Activated T-cell treated with anti-CD3 and anti-CD28 coated beads, Interleukin-2, amount 50 U/mL, for 72 hours (primary cell): ENCODE data around the gene CHPF. TPM values are rescaled to one million over a fixed set of nuclear protein-coding genes. Genes with fewer than 3 reads are reported as not detected.

Experiments used
- ATAC-seq, 2 donors: fragments of 150-1000 bp; cut with Tn5 transposase; replicated peaks in 1 of 2; 2 replicates each; pipeline ENCODE4 v1.10.0; 2021; ENCODE audit warnings: moderate library complexity in 2 of 2, mild to moderate bottlenecking in 1 of 2
- DNase-seq, 2 donors: peaks; one replicate each; pipeline ENCODE4 v3.0.0; 2021 to 2022; ENCODE audit warnings: mixed read lengths in 1 of 2
- H3K27ac Mint-ChIP-seq: one replicate; pipeline ENCODE4 v1.8.0; 2022; ENCODE audit warnings: mild to moderate bottlenecking, moderate library complexity, mixed read lengths
- H3K27me3 Mint-ChIP-seq: one replicate; pipeline ENCODE4 v1.8.0; 2022; ENCODE audit warnings: low read depth, mixed read lengths
- H3K36me3 Mint-ChIP-seq, 2 donors: one replicate each; pipeline ENCODE4 v1.8.0; 2022; ENCODE audit warnings: mixed read lengths in 2 of 2, mild to moderate bottlenecking in 1 of 2; ENCODE audit not compliant: insufficient read depth in 2 of 2
- H3K4me1 Mint-ChIP-seq: one replicate; pipeline ENCODE4 v1.8.0; 2022; ENCODE audit warnings: low read depth, mixed read lengths
- H3K4me3 Mint-ChIP-seq, 2 donors: one replicate each; pipeline ENCODE4 v1.8.0; 2022; ENCODE audit warnings: mild to moderate bottlenecking in 2 of 2, mixed read lengths in 2 of 2, moderate library complexity in 2 of 2
- H3K9me3 Mint-ChIP-seq, 2 donors: one replicate each; pipeline ENCODE4 v1.8.0; 2022; ENCODE audit warnings: mixed read lengths in 2 of 2
- total RNA-seq, 2 donors: library from RNA; stranded (reverse); gene quantifications; one replicate each; pipeline ENCODE4 v1.2.3, GENCODE V29; 2022

Gene CHPF
- total RNA-seq, 2 donors from 2014 or later, result 24.7 to 25.5 TPM

GRCh38 chr2:219571311-219572236 is 28.0 kb upstream of the CHPF start, which contains the start of gene OBSL1:
TSS of gene OBSL1 (minus strand) at chr2:219571539. CDS start at chr2:219571232, 307 bp downstream.
- DNase-seq (no peak), ATAC-seq (peak in 1 of 2 donors; percentile 25)
- H3K4me3 Mint-ChIP-seq, result peak within 1 kb of the TSS in 1 of 2 donors; percentile 62
- H3K36me3 Mint-ChIP-seq, result no peaks in the 10 kb centered on the region
- H3K9me3 Mint-ChIP-seq, result no peaks in the 10 kb centered on the region
- H3K27ac Mint-ChIP-seq, result no peak within 1 kb of the TSS
- no peaks in the 10 kb centered on the region for H3K4me1 Mint-ChIP-seq
- H3K27me3 Mint-ChIP-seq, result peaks cover 50% of the 10 kb centered on the region

DNA sequence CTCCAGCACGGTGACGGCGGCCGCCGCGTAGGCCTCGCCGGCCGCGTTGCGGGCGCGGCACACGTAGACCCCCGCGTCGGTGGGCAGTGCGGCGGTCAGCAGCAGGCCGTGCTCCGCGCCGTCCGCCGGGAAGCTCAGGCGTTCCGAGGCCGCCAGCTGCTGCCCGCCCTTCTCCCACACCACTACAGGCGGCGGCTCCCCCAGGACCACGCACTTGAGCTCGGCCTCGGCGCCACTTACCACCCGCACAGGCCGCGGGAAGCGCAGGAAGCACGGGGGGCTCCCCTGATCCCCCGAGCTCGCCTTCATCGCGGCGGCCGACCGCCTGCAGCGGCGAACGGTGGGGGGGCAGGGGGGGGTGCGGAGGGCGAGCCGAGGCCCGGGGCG is 27.3 kb upstream of the CHPF start:
- Mint-ChIP-seq H3K36me3 (no peaks in the 10 kb centered on the region), H3K4me3 (peak overlapping the region in 1 of 2 donors; percentile 31), H3K27ac (no peak overlapping the region), H3K27me3 (peaks cover 49% of the 10 kb centered on the region), H3K9me3 (no peaks in the 10 kb centered on the region), H3K4me1 (no peaks in the 10 kb centered on the region)
- no peak for DNase-seq
- ATAC-seq, result peak; percentile 24 to 25

DNA sequence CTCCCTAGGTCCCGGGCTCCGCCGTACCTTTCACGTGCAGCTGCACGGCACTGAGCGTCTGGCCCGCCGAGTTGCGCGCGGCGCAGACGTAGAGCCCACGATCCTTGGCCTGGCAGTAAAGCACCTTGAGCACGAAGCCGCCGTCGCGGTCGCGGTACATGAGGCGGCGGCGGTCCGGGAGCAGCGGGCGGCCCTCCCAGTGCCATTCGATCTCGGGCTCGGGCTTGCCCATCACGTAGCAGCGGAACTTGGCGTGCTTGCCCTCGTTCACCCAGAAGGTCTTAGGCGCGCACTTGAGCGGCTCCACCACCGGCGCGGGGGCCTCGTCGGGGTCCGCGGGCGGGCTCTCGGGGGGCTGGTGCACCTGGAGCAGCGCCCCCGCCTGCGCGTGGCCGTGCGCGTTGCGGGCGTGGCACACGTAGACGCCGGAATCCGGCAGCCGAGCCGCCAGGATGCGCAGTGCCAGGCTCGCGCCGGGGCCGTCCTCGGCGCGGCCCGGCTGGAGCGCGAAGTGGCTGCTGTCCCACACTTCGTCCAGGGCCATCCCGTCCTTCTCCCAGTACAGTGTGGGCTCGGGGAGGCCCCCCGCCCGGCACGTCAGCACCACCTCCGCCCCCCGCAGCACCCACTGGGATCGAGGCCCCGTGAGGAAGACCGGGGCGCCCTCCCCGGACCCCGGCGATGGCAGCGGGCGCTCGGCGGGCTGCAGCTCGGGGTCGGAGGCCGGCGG is 26.8 kb upstream of the CHPF start:
- no peaks in the 10 kb centered on the region for H3K9me3 Mint-ChIP-seq
- peak overlapping the region; percentile 36 to 62 for H3K4me3 Mint-ChIP-seq
- H3K27ac Mint-ChIP-seq, result no peak overlapping the region
- H3K27me3 Mint-ChIP-seq, result peaks cover 44% of the 10 kb centered on the region
- H3K4me1 Mint-ChIP-seq, result no peaks in the 10 kb centered on the region
- H3K36me3 Mint-ChIP-seq, result no peaks in the 10 kb centered on the region
- ATAC-seq (peak; percentile 43 to 61), DNase-seq (peak in 1 of 2 donors; percentile 22)

- no peaks in the 10 kb centered on the region for H3K36me3 Mint-ChIP-seq
- no peaks in the 10 kb centered on the region for H3K4me1 Mint-ChIP-seq
- no peak for ATAC-seq
- H3K27me3 Mint-ChIP-seq, result peaks cover 38% of the 10 kb centered on the region
- H3K9me3 Mint-ChIP-seq, result no peaks in the 10 kb centered on the region
- peak overlapping the region; percentile 0 to 56 for H3K4me3 Mint-ChIP-seq
- DNase-seq, result no peak
- H3K27ac Mint-ChIP-seq, result no peak overlapping the region
Measured at GRCh38 chr2:219569635-219570034, 26.0 kb upstream of the CHPF start.

DNA sequence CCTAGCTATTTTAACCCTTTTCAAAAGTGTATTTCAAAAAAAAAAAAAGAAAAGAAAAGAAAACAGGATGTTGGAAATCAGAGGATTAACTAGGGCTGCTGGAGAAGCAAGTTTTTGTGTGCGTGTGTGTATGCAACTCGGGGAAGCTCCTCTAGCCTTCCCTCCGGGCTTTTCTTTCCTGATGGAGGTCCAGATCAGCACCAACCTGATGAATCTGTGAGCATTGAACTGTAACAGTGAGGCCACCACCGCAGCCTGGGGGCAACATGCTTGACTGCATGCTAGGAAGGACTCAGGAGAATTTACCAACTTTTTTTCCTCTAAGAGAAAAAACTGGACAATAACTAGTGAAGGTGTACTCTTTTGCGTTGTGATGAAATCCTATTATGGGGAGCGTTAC is 25.4 kb upstream of the CHPF start:
- no peaks in the 10 kb centered on the region for H3K36me3 Mint-ChIP-seq
- peaks cover 43% of the 10 kb centered on the region for H3K27me3 Mint-ChIP-seq
- H3K4me1 Mint-ChIP-seq, result no peaks in the 10 kb centered on the region
- no peak overlapping the region for H3K4me3 Mint-ChIP-seq
- ATAC-seq (no peak), DNase-seq (no peak)
- H3K27ac Mint-ChIP-seq, result no peak overlapping the region
- no peaks in the 10 kb centered on the region for H3K9me3 Mint-ChIP-seq

GRCh38 chr2:219567791-219568361 is 24.3 kb upstream of the CHPF start:
- Mint-ChIP-seq H3K4me1 (no peaks in the 10 kb centered on the region), H3K9me3 (no peaks in the 10 kb centered on the region), H3K36me3 (no peaks in the 10 kb centered on the region), H3K27ac (no peak overlapping the region), H3K4me3 (no peak overlapping the region), H3K27me3 (peaks cover 34% of the 10 kb centered on the region)
- no peak for ATAC-seq
- no peak for DNase-seq

DNA sequence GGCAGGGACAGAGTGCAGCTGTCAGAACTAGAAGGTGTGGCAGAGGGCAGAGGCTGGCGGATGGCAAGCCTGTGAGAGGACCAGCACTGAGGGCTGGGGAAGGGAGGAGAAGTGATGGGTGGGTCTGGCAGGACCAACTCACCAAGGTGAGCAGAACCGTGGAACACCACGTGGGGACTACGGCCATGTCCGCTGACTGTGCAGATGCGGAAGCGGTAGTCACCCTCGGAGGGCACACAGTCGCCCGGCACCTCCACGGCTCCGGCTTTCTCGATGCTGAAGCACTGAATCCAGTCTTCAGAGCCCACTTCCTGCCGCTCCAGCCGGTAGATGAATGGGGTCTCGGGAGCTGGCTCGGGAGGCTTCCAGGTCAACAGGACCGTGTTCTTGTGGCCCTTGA is 23.5 kb upstream of the CHPF start:
- no peaks in the 10 kb centered on the region for H3K4me1 Mint-ChIP-seq
- no peaks in the 10 kb centered on the region for H3K36me3 Mint-ChIP-seq
- ATAC-seq, result no peak
- no peaks in the 10 kb centered on the region for H3K9me3 Mint-ChIP-seq
- H3K27ac Mint-ChIP-seq, result no peak overlapping the region
- no peak overlapping the region for H3K4me3 Mint-ChIP-seq
- no peak for DNase-seq
- H3K27me3 Mint-ChIP-seq, result peaks cover 32% of the 10 kb centered on the region

DNA sequence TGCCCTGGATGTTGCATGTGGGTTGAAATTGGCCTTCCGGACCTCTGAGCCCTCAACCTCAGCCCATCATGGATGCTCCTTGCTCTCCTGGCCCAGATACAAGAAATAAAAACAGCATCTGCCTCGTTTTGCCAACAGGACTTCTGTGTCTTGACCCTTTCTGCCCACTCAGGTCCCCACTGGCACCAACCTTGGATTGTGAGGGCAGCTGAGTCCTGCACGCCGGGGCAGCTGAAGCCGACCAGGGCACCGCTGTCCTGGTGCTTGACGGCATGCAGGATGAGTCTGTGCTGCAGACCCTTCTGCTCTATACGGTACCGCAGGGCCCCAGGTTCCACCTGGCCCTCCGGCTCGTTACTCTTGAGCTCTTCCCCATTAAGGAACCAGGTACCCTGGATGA is 23.0 kb upstream of the CHPF start:
- H3K4me3 Mint-ChIP-seq, result no peak overlapping the region
- H3K27ac Mint-ChIP-seq, result no peak overlapping the region
- no peaks in the 10 kb centered on the region for H3K9me3 Mint-ChIP-seq
- peaks cover 27% of the 10 kb centered on the region for H3K27me3 Mint-ChIP-seq
- no peak for DNase-seq
- H3K4me1 Mint-ChIP-seq, result no peaks in the 10 kb centered on the region
- ATAC-seq, result no peak
- H3K36me3 Mint-ChIP-seq, result no peaks in the 10 kb centered on the region

DNA sequence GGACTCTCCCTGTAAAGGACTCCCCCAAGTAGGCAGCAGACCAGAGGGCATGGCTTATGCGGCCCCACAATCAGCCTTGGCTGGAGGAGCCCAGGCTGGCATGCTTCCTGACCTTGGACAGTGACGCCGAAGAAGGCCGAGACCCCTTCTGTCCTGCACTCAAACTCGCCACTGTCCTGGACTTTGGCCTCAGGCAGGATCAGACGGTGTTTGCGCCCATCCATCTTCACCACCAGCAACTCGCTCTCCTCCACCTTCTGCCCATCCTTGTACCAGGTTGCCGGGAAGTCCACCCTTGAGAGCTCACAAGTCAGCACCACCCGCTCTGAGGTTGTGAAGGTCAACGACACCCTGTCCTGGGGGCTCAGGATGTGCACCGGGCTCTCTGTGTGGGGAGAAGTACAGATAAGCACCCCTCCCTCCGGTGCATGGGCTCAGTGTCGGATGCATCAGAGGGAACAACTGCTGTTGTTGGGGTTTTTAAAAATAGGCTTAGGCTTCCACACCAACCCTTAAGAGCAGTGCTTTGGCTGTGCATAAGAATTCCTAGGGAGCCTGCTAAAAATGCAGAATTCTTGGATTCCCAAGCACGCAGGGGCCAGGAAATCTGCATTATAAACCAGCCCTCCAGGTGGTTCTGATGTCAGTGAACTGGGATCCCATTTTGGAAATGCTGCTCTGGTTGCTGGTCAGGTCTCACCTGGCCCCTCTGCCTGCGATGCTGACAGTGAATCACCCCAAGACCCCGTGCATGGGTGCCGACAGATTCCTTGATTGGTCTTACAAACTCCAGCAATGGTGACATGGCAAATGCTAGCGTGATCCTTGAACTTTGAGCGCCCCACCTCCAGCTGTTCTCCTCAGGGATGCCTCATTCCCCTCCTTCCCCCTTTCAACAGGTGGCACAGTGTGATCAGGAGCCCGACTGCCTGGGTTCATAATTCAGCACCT is 21.8 kb upstream of the CHPF start:
- Mint-ChIP-seq H3K4me1 (no peaks in the 10 kb centered on the region), H3K36me3 (no peaks in the 10 kb centered on the region), H3K27me3 (peaks cover 25% of the 10 kb centered on the region), H3K4me3 (no peak overlapping the region), H3K9me3 (no peaks in the 10 kb centered on the region), H3K27ac (no peak overlapping the region)
- ATAC-seq, result no peak
- DNase-seq, result no peak

GRCh38 chr2:219563271-219563928 is 19.8 kb upstream of the CHPF start:
- Mint-ChIP-seq H3K36me3 (no peaks in the 10 kb centered on the region), H3K4me1 (no peaks in the 10 kb centered on the region), H3K27ac (no peak overlapping the region), H3K27me3 (peaks cover 10% of the 10 kb centered on the region), H3K4me3 (no peak overlapping the region), H3K9me3 (no peaks in the 10 kb centered on the region)
- no peak for ATAC-seq
- no peak for DNase-seq

GRCh38 chr2:219562049-219563020 is 18.7 kb upstream of the CHPF start:
- ATAC-seq, result no peak
- Mint-ChIP-seq H3K36me3 (no peaks in the 10 kb centered on the region), H3K27ac (no peak overlapping the region), H3K4me3 (no peak overlapping the region), H3K4me1 (no peaks in the 10 kb centered on the region), H3K27me3 (peaks cover 4% of the 10 kb centered on the region), H3K9me3 (no peaks in the 10 kb centered on the region)
- DNase-seq, result no peak
